ENCODE results near the gene SSBP3. TPM values are rescaled to one million over a fixed set of nuclear protein-coding genes. Genes with fewer than 3 reads are reported as not detected.

SSBP3 gene
- total and polyA plus RNA-seq, 9 donors = 41.2 to 247 (median 156) TPM

DNA sequence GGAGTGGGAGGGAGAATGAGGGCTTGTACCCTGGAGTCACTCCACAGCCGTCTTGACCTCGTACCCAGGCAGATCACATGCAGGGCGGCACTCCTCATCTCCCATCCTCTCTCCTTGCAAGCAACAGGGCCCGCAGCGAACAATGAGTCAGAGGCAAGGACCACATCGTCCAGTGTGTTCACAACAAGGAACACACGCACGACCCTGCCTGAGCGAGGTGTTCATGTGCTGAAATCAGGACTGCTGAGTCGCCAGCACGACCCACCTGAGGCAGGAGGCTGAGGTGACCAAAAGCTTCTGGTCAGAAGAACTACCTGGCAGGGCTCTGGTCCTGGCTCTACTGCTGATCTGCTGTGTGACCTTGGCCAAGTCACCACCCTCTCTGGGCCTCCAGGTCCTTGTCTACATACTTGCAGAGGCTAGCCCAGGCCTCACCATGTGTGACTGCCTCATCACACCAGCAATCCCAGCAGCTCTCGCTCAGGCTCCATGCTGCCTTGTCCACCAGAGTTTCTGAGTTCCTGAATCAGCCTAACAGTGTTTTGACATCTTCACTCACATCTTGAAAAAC is 78.0 kb downstream of the SSBP3 start:
- intact Hi-C loops (cut with DNase I) = loop anchor here in 2 of 4 donors (5.0 to 10.0 kb wide), 3 partner anchors 36 to 57 kb away; no protein-coding TSS in a partner anchor
- TF ChIP-seq EP300 (IDR thresholded peaks at IDR 0.05) = no peak
- Histone ChIP-seq H3K27ac (peak overlapping the region; percentile 61 to 75), H3K4me3 (no peak overlapping the region), H3K9me3 (no peaks in the 10 kb centered on the region), H3K27me3 (no peaks in the 10 kb centered on the region), H3K36me3 (no peaks in the 10 kb centered on the region), H3K4me1 (ENCODE audit: insufficient read depth) (peaks cover 74% of the 10 kb centered on the region)
- WGBS, 3 donors = 45 to 68% (median 46%) methylated on average over 12 of the region's 12 CpGs
- peak in 2 of 5 donors; percentile 44 to 62 for DNase-seq

DNA sequence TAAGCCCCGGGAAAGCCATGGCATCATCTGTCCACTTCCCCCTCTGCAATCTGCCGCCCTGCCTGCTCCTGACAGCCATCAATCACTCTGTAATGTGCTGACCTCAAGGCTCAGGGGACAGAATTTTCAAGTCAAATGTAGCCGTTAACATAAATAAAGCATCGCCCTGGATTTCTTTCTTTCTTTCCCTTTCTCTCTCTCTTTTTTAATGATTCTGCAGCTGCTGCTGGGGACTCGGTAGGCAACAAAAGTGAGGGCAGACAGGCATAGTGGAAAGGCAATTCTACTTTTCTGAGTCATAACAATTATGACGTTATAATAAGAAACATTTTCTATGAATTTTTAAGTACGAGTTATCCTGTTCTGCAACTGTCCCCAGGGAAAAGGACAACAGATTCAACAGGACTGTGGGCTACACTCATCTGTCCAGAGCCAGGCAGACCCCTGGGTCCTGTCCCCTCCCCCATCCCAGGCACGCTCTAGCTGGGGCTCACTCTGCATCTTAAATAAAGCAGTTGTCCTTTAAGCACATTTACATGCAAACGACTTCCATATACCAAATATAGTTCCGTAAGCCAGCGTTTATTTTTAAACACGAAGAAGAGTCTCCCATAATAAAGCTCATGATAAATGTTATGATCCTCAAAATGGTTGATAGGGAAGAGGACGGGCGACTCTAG is 78.7 kb downstream of the SSBP3 start:
- no peak overlapping the region for H3K4me3 ChIP-seq
- H3K9me3 ChIP-seq = no peaks in the 10 kb centered on the region
- H3K27ac ChIP-seq = peak overlapping the region; percentile 61 to 75
- no peaks in the 10 kb centered on the region for H3K27me3 ChIP-seq
- H3K4me1 ChIP-seq (ENCODE audit: insufficient read depth) = peaks cover 71% of the 10 kb centered on the region
- 25 to 48% (median 27%) methylated on average over 14 of the region's 14 CpGs for WGBS, 3 donors
- intact Hi-C loops (cut with DNase I) = loop anchor here in 2 of 4 donors (5.0 to 10.0 kb wide), 3 partner anchors 35 to 57 kb away; no protein-coding TSS in a partner anchor
- TF ChIP-seq EP300 (IDR thresholded peaks at IDR 0.05) = no peak
- TF ChIP-seq POLR2A (IDR thresholded peaks at IDR 0.05) = no peak
- TF ChIP-seq, protein P1, sequence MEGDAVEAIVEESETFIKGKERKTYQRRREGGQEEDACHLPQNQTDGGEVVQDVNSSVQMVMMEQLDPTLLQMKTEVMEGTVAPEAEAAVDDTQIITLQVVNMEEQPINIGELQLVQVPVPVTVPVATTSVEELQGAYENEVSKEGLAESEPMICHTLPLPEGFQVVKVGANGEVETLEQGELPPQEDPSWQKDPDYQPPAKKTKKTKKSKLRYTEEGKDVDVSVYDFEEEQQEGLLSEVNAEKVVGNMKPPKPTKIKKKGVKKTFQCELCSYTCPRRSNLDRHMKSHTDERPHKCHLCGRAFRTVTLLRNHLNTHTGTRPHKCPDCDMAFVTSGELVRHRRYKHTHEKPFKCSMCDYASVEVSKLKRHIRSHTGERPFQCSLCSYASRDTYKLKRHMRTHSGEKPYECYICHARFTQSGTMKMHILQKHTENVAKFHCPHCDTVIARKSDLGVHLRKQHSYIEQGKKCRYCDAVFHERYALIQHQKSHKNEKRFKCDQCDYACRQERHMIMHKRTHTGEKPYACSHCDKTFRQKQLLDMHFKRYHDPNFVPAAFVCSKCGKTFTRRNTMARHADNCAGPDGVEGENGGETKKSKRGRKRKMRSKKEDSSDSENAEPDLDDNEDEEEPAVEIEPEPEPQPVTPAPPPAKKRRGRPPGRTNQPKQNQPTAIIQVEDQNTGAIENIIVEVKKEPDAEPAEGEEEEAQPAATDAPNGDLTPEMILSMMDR (IDR thresholded peaks at IDR 0.05) = no peak
- DNase-seq = no peak
- H3K36me3 ChIP-seq = no peaks in the 10 kb centered on the region

DNA sequence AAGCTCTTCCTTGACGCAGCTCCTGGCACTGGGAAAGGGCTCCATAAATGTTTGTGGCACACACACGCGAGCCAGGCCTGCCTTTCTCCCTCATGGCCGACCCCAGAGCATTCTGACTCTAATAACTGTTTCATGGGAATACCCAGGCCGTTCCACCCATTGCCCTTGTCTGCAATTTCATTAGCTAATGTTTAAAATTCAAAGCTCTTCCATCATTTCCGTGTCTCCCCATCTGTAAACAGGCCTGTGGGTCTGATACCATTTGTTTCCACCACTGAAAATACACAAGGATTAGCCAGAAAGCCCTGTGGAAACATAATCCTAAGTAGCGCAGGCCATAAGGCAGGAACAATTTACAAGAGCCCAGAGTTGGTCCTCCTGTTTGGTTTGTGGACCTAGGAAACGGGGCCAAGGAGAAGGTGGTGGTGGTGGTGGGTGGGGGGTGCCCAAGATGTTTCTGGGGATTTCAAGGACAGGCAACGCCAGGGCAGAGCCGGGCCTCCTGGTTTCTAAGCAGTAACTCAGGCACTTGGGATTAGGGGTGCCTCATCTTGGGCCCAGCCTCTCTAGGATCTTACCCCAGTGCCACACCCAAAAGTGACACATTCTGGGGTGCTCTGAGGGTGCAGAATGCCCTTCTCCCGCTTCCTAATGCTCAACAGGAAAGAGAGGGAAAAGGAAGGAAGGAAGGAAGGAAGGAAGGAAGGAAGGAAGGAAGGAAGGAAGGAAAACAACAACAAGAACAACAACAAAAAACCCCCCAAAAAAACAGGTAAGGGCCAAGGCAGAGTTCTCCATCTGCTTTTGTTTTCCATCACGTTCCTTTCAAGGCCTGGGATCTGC is 79.4 kb downstream of the SSBP3 start:
- no peaks in the 10 kb centered on the region for H3K9me3 ChIP-seq
- intact Hi-C loops (cut with DNase I) = loop anchor here in 2 of 4 donors (5.0 to 10.0 kb wide), 3 partner anchors 34 to 58 kb away; no protein-coding TSS in a partner anchor
- no peaks in the 10 kb centered on the region for H3K27me3 ChIP-seq
- peaks cover 70% of the 10 kb centered on the region for H3K4me1 ChIP-seq (ENCODE audit: insufficient read depth)
- no peak for DNase-seq
- no peak overlapping the region for H3K4me3 ChIP-seq
- no peaks in the 10 kb centered on the region for H3K36me3 ChIP-seq
- peak overlapping the region; percentile 57 to 75 for H3K27ac ChIP-seq
- 37 to 61% (median 50%) methylated on average over 12 of the region's 12 CpGs for WGBS, 3 donors
- TF ChIP-seq EP300 (IDR thresholded peaks at IDR 0.05) (no peak), POLR2A (IDR thresholded peaks at IDR 0.05) (no peak)
- TF ChIP-seq, protein P1 (IDR thresholded peaks at IDR 0.05) = no peak

DNA sequence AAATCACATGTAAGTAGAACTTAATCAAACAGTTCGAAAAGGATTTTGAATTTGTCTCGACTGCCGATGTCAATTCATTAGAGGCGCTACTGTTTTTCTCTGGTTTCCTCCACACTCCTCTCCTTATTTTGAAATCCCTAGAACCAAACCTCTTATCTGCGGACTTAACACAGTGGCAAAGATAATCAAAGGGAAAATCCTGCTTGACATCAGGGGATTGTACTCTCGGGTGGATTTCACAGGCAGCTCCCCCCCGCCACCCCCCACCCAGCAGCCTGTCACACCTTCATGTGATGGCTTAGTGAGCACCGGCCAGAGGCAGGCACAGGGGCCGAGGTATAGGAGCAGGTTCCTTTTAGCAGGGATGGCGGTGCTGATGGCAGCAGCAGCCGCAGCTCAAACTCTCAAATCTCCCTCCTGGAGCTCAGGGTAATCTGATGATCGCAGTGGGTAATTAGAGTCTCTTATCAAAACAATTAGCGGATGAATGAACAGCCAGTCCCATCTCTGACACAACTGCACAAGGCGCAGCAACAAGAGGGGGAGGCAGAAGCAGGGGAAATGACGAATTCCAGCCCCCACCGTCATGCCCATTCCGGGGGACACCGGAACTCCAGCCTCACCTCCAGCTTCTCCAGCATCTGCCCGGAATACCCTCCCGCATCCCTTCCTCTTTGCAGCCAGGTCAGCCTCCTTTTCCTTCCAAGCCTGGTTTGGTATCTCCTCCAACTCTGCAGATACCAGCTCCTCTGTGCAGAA is 80.3 kb downstream of the SSBP3 start:
- no peaks in the 10 kb centered on the region for H3K9me3 ChIP-seq
- H3K4me1 ChIP-seq (ENCODE audit: insufficient read depth) = peaks cover 69% of the 10 kb centered on the region
- peak overlapping the region; percentile 57 to 75 for H3K27ac ChIP-seq
- TF ChIP-seq EP300 (IDR thresholded peaks at IDR 0.05) = no peak
- TF ChIP-seq, protein P1 (IDR thresholded peaks at IDR 0.05) = no peak
- no peak for TF ChIP-seq POLR2A (IDR thresholded peaks at IDR 0.05)
- peak in 1 of 5 donors; percentile 28 for DNase-seq
- 70 to 82% (median 77%) methylated on average over 20 of the region's 20 CpGs for WGBS, 3 donors
- H3K36me3 ChIP-seq = no peaks in the 10 kb centered on the region
- H3K4me3 ChIP-seq = no peak overlapping the region
- intact Hi-C loops (cut with DNase I) = loop anchor here in 2 of 4 donors (5.0 to 10.0 kb wide), 3 partner anchors 34 to 59 kb away; no protein-coding TSS in a partner anchor
- no peaks in the 10 kb centered on the region for H3K27me3 ChIP-seq
